SKM-1 (cell line): ENCODE results near the gene IGSF6.
"Not testable (repeated sequence)": the region's sequence is repeated elsewhere in the genome, so short reads cannot be mapped to it uniquely, and the experiment has no call there.

Source experiments
- DNase-seq: peaks from one replicate; lab custom pipeline; 2025; ENCODE audit not compliant: unreplicated experiment; lab: John Stamatoyannopoulos, UW

The IGSF6 gene

GRCh38 chr16:21652453-21652852 is at the start of gene IGSF6:
IGSF6 (minus strand) TSS chr16:21652608; CDS start chr16:21652598, 10 bp downstream.
- no peak for DNase-seq

GRCh38 chr16:21701271-21701670 is 48.9 kb upstream of the IGSF6 start:
- DNase-seq, result no peak

GRCh38 chr16:21698169-21699032 is 46.0 kb upstream of the IGSF6 start:
- DNase-seq, result no peak

- no peak for DNase-seq
Measured at GRCh38 chr16:21697032-21697431, 44.6 kb upstream of the IGSF6 start.

- DNase-seq, result no peak
Measured at GRCh38 chr16:21694609-21695008, 42.2 kb upstream of the IGSF6 start.

- not testable (repeated sequence) for DNase-seq
Measured at GRCh38 chr16:21690967-21691366, 38.6 kb upstream of the IGSF6 start.

- DNase-seq, result no peak
Measured at GRCh38 chr16:21689107-21689506, 36.7 kb upstream of the IGSF6 start.

GRCh38 chr16:21685034-21685455 is 32.6 kb upstream of the IGSF6 start:
- no peak for DNase-seq

- DNase-seq, result no peak
Measured at GRCh38 chr16:21684199-21684598, 31.8 kb upstream of the IGSF6 start.

- no peak for DNase-seq
Measured at GRCh38 chr16:21683184-21683583, 30.8 kb upstream of the IGSF6 start.

GRCh38 chr16:21680714-21681113 is 28.3 kb upstream of the IGSF6 start:
- not testable (repeated sequence) for DNase-seq

GRCh38 chr16:21674456-21674855 is 22.0 kb upstream of the IGSF6 start:
- DNase-seq, result not testable (repeated sequence)

GRCh38 chr16:21673469-21673868 is 21.1 kb upstream of the IGSF6 start:
- no peak for DNase-seq

- DNase-seq, result no peak
Measured at GRCh38 chr16:21667575-21667974, 15.2 kb upstream of the IGSF6 start.

- DNase-seq, result no peak
Measured at GRCh38 chr16:21666772-21667171, 14.4 kb upstream of the IGSF6 start.

- no peak for DNase-seq
Measured at GRCh38 chr16:21664801-21665492, 12.5 kb upstream of the IGSF6 start.

GRCh38 chr16:21663889-21664647 is 11.7 kb upstream of the IGSF6 start, which contains the start of gene OTOA:
OTOA (plus strand) TSS chr16:21663968; CDS start chr16:21678515, 14,547 bp downstream.
- DNase-seq, result no peak

GRCh38 chr16:21659124-21659523 is 6.7 kb upstream of the IGSF6 start:
- DNase-seq, result no peak

GRCh38 chr16:21656795-21657768 is 4.7 kb upstream of the IGSF6 start:
- DNase-seq, result peak; percentile 18

- no peak for DNase-seq
Measured at GRCh38 chr16:21654881-21655280, 2.5 kb upstream of the IGSF6 start.
